Hepatocyte (in vitro differentiated cells): ENCODE data around the gene TFEB.

Experiments
- CTCF ChIP-seq: fragments of 200-600 bp; sonication (generic); IDR thresholded peaks from 2 replicates; pipeline ENCODE4 v1.5.1; 2016; ENCODE audit warnings: antibody characterized with exemption, mild to moderate bottlenecking; ENCODE audit not compliant: poor library complexity
- EZH2phosphoT487 ChIP-seq: fragments of 200-600 bp; sonication (generic); IDR thresholded peaks from one replicate; pipeline ENCODE4 v1.6.1; 2018; ENCODE audit warnings: antibody characterized with exemption, mild to moderate bottlenecking, low read depth, moderate library complexity; ENCODE audit not compliant: unreplicated experiment, severe bottlenecking

- TF ChIP-seq CTCF (no peak), EZH2phosphoT487 (no peak)
These were observed 7.1 kb downstream of the TFEB start for GRCh38 chr6:41728073-41728936.
